Measurements from ENCODE around the gene PTPRM.

- TF ChIP-seq POLR2A (IDR thresholded peaks at IDR 0.05): no peak
- TF ChIP-seq, protein P1, sequence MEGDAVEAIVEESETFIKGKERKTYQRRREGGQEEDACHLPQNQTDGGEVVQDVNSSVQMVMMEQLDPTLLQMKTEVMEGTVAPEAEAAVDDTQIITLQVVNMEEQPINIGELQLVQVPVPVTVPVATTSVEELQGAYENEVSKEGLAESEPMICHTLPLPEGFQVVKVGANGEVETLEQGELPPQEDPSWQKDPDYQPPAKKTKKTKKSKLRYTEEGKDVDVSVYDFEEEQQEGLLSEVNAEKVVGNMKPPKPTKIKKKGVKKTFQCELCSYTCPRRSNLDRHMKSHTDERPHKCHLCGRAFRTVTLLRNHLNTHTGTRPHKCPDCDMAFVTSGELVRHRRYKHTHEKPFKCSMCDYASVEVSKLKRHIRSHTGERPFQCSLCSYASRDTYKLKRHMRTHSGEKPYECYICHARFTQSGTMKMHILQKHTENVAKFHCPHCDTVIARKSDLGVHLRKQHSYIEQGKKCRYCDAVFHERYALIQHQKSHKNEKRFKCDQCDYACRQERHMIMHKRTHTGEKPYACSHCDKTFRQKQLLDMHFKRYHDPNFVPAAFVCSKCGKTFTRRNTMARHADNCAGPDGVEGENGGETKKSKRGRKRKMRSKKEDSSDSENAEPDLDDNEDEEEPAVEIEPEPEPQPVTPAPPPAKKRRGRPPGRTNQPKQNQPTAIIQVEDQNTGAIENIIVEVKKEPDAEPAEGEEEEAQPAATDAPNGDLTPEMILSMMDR (IDR thresholded peaks at IDR 0.05): no peak
Observed at GRCh38 chr18:7605705-7606104, 38.6 kb downstream of the PTPRM start.
